ENCODE results near the gene KASH5.
A peak's percentile ranks its signal among the peaks of the same experiment; 100 is the strongest.

KASH5 gene

GRCh38 chr19:49349567-49349966 is 38.5 kb upstream of the KASH5 start:
- no peak for DNase-seq (ENCODE audit: low read depth)
- TF ChIP-seq CTCF (IDR thresholded peaks at IDR 0.05; ENCODE audit: low read length, missing control alignments): no peak
- no peak overlapping the region for H3K4me3 ChIP-seq (replicated peaks; ENCODE audit: low read depth, low read length)

- no peak for TF ChIP-seq CTCF (IDR thresholded peaks at IDR 0.05; ENCODE audit: low read length, missing control alignments)
- peak overlapping the region; percentile 23 for H3K4me3 ChIP-seq (replicated peaks; ENCODE audit: low read depth, low read length)
These were observed 32.1 kb upstream of the KASH5 start for GRCh38 chr19:49355909-49356353.

GRCh38 chr19:49356382-49356781 is 31.7 kb upstream of the KASH5 start:
- H3K4me3 ChIP-seq (replicated peaks; ENCODE audit: low read depth, low read length): peak overlapping the region; percentile 23
- no peak for TF ChIP-seq CTCF (IDR thresholded peaks at IDR 0.05; ENCODE audit: low read length, missing control alignments)

More at GRCh38 chr19:49355909-49356353, 32.1 kb upstream of the KASH5 start:
- peak; percentile 76 for DNase-seq (ENCODE audit: low read depth)

GRCh38 chr19:49357186-49357585 is 30.9 kb upstream of the KASH5 start:
- no peak overlapping the region for H3K4me3 ChIP-seq (replicated peaks; ENCODE audit: low read depth, low read length)
- TF ChIP-seq CTCF (IDR thresholded peaks at IDR 0.05; ENCODE audit: low read length, missing control alignments): no peak
- no peak for DNase-seq (ENCODE audit: low read depth)

More at GRCh38 chr19:49356382-49356781, 31.7 kb upstream of the KASH5 start:
- no peak for DNase-seq (ENCODE audit: low read depth)

GRCh38 chr19:49359851-49360820 is 27.9 kb upstream of the KASH5 start:
- TF ChIP-seq CTCF (IDR thresholded peaks at IDR 0.05; ENCODE audit: low read length, missing control alignments): no peak
- peak overlapping the region; percentile 96 for H3K4me3 ChIP-seq (replicated peaks; ENCODE audit: low read depth, low read length)
- DNase-seq (ENCODE audit: low read depth): no peak

GRCh38 chr19:49361438-49362047 is 26.5 kb upstream of the KASH5 start:
- TF ChIP-seq CTCF (IDR thresholded peaks at IDR 0.05; ENCODE audit: low read length, missing control alignments): no peak
- peak overlapping the region; percentile 96 for H3K4me3 ChIP-seq (replicated peaks; ENCODE audit: low read depth, low read length)
- peak; percentile 88 for DNase-seq (ENCODE audit: low read depth)

Data from fibroblast of pulmonary artery (primary cell).